T-helper 22 cell (primary cell): ENCODE results near the gene FNIP2.
"Not testable (repeated sequence)": the region's sequence is repeated elsewhere in the genome, so short reads cannot be mapped to it uniquely, and the experiment has no call there.

Source experiments
- DNase-seq: peaks from one replicate; pipeline ENCODE4 v3.0.0-alpha.2; 2020; ENCODE audit warnings: low read depth

The FNIP2 gene

DNA sequence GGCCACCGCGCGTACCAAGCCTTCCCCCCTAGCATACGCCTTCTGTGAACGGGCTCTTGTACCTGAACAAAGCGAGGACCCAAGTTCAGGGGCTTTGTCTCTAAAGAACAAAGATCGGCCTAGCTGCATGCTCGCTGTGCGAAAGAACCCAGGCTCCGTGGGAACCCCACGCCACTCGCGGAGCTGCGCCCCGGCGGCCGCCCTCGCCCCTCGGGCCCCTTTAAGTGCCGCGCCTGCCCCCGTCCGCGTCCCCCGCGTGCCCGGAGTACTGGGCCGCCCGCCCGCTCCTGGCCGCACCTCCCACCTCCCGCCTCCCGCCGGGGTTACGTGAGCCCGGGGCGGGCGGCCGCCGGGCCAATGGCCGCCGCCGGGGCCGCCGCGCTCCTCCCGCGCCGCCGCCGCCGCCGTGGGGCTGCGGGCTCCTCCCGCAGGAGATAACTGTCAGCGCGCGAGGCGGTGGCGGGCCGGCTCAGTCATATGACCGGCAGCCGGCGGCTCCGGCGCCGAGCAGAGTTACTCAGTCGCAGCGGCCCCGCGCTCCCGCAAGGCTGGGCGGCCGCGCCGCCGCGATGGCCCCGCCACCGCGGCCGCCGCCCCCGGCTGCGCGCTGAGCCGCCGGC, at the start of gene FNIP2:
TSS of gene FNIP2 (plus strand) at position 472 of the 620 bp plus-strand sequence. CDS start 187 bp downstream, outside the sequence.
- DNase-seq = peak; percentile 68

DNA sequence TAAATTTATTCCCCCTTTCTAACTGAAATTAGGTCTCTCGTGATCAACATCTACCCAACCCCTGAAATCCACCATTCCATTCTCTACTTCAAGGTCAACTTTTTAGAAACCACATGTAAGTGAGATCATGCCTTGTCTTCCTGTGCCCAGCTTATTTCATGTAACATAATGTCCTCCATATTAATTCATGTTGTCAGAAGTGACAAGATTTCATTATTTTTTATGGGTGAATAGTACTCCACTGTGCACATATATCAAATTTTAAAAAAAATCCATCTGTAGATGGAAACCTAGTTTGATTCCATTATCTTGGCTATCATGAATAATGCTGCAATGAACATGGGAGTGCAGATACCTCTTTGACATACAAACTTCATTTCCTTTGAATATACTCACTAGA, 47.1 kb upstream of the FNIP2 start:
- no peak for DNase-seq

DNA sequence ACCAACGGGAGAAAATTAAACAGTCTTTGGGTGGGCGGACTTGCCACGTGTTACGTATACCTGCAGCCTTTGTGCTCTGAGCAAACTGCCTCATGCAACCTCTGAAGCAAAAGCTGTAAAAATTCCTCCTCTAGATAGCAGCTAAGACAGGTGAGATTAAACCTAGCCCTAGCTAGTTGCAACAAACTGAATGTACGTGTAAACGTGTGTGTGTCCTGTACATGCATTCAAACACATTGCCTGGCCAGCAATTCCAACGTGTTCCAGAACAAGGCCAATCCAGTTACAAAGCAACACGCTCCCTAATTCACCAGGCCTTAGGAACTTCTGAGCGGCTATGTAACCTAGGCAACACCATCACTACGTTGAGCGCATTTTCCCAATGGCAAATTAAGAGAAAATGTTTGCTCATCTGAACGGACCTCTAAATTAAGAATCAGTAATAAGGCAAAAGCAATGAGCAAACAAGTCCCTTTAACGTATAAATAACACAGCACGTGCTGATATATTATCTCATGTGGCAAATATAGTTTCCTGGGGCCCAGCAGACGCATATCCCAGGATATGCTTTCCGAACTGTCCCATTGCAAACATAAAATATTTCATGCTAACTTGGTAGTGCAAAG, 46.4 kb upstream of the FNIP2 start:
- DNase-seq = no peak

DNA sequence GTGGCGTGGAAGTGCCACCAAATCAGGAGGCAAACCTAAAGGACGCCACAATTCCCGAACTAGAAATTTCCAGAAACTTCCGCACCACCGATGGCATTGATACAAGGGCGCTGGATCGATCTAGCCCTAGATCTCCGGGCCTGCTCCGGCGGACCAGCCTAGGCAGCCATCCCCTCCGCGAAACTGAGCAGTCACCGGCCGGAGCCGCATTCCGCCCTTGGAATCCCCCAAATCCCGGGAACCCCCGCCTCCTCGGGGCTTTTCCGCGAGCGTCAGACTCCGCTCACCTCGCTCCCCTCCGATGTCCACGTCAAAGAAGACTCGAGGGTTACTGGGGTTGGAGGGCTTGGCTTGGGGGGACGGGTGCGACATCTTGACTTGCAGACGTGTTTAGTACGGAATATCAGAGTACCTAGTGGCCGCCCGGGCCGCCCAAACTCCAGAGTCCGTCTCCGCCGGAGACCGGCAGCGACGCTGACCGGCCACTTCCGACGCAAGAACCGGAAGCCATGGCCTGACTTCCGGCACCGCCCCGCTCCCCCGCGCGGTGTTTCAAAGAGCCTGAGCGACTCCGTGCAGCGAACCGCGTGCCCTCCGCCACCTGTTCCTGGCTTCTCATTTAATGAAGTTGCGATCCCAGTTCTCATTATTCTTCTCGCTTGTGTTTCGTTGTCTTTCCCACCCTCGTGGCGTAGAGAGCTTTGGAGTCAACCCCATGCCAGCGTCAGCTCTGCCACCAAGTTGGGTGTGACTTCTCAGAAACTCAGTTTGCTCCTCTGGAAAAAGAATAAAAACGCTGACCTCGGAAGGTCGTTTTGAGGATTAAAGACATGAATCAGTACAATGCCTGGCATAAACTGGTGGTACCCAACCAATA, 45.7 kb upstream of the FNIP2 start, which contains the start of gene PPID:
TSS of gene PPID (minus strand) at position 480 of the 877 bp plus-strand sequence. CDS start at position 372, 108 bp downstream.
- peak; percentile 66 for DNase-seq

DNA sequence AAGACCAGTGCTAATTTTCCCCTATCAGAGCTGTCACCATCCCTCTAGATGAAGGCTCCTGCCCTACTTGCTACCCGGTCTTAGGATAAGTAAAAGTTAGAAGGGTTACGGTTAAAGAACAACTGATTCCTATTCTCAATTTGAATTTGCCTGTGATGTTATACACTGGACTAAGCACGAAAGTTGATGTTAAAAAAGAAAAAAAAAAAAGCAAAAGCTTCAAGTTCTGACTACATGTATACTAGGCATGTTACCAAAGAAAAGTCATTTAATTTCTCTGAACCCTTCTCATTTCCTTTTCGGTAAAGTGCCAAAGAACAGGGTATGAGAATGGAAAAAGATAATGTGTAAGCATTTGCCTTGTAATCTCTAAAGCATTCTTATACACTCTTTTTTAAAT, 44.2 kb upstream of the FNIP2 start:
- no peak for DNase-seq

DNA sequence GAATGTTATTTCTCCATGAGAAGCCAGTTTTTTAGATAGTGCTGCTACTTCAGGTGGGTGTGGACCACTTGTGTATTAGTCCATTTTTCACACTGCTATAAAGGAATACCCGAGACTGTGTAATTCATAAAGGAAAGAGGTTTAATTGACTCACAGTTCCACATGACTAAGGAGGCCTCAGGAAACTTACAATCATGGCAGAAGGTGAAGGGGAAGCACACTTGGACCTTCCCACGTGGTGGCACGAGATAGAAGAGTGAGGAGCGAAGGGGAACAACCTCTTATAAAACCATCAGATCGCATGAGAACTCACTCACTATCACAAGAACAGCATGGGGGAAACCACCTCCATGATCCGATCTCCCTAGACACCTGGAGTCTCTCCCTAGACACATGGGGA, 42.2 kb upstream of the FNIP2 start:
- DNase-seq = no peak

DNA sequence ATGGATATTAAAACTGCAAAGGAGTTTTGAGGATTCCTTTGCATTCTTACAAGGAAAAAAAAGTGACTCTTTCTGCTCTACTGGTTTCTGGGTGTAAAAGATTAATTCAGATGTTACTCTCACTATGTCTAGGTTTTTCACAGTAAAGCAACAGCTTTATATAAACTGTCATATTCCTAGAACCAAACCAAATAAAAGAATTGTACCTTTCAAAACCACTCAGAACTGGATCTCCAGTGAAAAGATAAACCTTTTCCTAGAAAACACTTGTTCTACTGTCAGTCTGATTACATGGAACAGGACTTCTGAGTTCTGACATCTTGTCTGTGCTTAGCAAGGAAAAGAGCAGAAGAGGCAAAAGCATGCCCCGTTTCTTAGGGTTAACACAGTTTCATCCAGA, 40.6 kb upstream of the FNIP2 start:
- no peak for DNase-seq

DNA sequence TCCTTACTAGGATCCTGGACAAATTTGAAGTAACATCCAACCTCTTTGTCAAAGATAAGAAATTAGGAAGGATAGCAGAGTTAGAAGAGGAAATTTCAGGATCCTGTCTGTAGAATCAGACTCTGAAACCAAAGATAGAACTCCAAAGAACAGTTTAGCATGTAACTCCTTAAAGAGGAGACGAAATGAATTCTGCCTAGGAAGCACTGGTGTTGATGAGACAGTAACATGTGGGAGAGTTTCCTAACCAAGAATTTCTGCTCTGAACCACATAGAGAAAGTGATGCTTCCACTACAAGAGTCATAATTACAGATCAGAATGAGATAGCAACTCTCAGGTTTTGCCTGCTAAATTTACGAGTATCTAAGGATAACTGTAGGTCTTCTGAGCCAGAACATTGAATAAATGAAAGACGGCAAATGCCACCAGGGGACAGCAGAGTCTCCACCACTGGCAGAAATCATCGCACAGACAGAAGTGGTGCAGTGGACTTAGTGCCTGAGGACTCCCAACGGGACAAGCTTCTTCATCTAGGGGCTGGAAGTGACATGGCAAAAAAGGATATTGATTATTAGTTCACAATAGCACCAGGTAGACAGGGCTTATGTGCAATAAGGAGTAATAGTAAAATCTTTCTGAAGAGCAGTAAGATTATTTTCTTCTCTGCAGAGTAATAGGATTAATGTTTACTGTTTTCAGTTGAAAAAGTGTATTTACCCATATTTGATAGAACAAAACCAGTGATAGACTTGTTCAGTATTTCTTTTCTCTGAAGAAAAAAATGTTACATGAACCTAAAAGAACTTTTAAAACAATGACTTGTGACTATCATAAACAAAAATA, 38.9 kb upstream of the FNIP2 start:
- peak; percentile 11 for DNase-seq

DNA sequence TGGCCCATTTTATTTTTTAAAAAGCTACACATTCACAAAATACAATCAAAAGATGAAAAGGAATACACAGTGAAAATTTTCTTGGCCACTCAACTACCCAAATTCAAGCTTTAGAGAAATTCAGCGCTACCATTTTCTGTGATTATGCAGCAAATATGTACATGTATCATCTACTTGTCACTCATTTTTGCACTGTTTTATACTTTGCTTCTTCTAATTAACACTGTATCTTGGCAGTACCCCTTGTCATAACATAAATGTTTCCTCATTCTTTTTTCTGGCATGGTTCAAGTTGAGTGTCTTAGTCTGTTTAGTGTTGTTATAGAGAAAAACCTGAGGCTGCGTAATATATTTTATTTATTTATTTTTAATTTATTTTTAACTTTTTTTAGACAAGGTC, 30.0 kb upstream of the FNIP2 start:
- DNase-seq = no peak

DNA sequence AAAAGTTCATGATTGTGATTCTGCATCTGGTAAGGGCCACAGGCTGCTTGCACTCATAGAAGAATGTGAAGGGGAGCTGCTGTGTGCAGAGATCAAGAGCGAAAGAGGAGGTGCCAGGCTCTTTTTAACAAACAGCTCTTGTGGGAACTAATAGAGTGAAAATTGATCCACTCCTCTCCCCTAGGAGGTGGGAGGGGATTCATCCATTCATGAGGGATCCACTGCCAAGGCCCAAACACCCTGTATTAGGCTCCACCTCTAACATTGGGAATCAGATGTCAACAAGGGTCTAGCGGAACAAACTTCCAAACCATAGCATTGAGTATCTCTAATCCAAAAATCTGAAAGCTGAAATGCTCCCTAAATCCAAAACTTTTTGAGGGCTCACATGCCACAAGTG, 29.2 kb upstream of the FNIP2 start:
- no peak for DNase-seq

DNA sequence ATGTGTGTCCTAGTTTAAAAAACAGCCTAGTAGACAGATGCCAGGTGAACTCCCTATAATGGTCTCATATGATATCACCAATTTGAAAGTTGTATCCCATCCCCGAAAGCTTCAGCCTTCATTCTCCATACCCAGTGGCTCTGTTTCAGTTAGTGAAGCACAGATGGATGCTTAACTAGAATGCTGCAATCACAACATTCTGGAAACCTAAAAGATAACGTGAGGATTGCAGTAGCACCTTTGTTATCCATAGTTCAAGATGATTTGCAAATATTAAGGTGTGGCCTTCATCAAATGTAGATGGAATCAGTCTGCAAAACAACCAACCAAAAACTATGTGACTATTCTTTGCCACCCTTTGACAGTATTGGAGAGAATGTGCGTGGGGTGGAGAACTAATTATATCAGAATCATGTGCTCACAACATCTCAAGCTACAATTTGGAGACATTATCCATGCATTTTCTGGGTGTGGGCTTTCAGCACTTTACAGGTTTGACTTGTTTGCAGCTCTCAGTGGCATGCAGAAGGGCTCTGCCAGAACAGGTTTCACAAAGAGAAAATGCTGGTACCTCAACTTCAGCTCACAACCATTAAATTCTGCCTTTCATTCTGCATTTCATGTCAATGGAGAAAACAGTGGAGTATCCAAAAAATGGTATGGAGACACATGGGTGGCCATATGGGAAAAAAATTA, 27.4 kb upstream of the FNIP2 start:
- no peak for DNase-seq

DNA sequence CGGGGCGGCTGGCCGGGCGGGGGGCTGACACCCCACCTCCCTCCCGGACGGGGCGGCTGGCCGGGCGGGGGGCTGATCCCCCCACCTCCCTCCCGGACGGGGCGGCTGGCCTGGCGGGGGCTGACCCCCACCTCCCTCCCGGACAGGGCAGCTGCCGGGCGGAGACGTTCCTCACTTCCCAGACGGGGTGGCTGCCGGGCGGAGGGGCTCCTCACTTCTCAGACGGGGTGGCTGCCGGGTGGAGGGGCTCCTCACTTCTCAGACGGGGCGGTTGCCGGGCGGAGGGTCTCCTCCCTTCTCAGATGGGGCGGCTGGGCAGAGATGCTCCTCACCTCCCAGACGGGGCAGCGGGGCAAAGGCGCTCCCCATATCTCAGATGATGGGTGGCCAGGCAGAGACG, 22.3 kb upstream of the FNIP2 start:
- not testable (repeated sequence) for DNase-seq

DNA sequence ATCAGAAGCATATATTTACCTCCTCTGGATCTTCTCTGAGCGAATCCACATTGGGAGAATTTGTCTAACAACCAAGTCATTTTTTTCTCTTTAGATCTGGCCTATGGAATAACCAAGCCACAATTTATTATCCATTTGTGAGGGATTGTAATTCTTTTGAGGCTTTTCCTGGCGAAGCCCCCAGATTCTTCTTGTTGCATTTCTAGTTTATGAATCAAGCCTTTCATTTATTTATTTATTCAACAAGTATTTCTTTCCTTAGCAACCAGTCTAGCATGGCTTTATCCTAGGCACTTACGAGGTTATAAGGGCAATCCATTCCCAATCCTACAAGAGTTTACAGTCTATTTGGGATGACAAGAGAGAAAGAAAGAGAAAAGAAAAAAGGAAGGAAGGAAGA, 18.4 kb upstream of the FNIP2 start:
- DNase-seq = no peak

DNA sequence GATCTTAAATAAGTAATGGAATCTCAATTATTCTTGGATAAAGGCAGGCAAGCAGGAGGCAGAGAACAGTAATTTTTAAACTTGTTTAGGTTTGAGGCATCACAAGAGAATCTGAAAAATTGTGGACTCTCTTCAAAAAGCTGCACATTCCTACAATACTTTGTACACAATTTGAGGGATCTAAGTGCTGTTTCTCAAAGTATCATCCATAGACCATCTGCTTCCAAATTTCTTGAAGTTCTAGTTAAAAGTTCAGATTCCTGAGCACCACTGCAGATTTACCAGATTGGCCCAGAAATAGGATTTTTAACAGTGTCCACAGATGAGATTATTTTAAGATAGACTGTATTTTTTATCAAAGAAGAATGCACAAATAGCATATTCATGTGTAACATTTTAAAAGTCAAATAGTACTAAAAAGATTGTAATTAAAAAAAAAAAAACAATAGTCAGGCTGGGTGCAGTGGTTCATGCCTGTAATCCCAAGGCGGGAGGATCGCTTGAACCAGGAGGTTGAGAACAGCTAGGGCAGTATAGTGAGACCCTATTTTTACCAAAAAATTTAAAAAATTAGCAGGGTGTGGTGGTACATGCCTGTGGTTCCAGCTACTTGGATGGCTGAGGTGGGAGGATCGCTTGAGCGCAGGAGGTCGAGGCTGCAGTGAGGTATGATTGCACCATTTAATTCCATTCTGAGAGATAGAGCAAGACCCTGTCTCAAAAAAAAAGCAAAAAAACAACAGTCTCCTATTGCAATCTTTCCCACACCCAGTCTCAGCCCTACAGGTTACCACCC, 14.2 kb upstream of the FNIP2 start:
- no peak for DNase-seq

DNA sequence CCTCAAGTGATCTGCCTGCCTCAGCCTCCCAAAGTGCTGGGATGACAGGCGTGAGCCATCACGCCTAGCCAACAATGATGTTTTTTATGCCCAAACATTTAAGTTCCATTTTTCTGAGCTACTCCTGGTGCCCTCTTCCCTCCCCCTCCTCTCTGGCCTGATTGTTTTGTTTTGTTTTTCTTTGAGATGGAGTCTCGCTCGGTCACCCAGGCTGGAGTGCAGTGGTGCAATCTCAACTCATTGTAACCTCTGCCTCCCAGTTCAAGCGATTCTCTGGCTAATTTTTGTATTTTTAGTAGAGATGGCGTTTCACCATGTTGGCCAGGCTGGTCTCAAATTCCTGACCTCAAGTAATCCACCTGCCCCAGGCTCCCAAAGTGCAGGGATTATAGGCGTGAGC, 13.0 kb upstream of the FNIP2 start:
- DNase-seq = not testable (repeated sequence)

DNA sequence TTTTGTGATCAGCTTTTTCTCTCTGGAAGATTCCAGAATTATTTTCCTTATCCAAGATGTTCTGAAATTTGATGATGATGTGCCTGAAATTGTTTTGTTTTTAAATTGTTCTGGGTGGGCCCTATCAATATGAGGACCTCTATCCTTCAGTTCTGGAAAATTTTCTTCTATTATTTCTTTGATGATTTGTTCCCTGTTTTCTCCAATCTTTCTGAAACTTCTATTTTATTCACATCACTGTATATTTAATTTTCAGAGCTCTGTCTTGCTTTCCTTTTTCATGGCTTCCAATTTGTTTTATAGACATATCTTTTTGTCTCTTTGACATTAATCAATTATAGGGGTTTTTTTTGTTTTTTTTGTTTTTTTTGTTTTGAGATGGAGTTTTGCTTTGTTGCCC, 12.2 kb upstream of the FNIP2 start:
- DNase-seq = no peak

DNA sequence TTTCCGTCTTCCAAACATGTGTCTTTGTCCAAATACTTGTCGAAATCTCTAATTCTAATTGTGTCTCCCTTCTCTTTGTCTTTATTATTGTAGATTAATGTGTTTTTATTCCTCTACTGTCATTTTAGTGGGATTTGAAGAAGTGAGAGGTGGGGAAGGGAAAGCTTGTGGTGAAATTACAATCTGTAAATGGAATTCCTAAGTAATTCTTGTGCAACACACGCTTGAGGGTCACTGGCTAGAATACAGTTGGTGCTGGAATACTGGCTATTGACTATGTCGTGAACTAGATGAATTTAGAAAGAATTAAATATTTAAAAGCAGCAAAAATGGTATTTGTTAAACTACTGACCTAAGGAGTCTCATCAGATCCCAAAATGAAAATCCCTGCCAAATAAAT, 10.7 kb upstream of the FNIP2 start:
- DNase-seq = no peak

DNA sequence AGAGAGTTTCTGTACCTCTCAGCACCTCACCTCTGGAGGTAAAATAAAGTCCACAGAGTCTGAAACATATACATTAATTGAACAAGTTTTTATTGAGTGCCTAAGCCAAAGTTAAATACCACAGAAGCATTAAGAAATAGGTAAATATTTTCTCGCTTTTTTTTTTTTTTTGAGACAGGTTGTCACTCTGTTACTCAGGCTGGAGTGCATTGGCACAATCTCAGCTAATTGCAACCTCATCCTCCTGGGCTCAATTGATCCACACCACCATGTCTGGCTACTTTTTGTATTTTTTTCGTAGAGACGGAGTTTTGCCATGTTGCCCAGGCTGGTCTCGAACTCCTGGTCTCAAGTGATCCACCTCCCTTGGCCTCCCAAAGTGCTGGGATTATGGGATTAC, 10.1 kb upstream of the FNIP2 start:
- DNase-seq = no peak

DNA sequence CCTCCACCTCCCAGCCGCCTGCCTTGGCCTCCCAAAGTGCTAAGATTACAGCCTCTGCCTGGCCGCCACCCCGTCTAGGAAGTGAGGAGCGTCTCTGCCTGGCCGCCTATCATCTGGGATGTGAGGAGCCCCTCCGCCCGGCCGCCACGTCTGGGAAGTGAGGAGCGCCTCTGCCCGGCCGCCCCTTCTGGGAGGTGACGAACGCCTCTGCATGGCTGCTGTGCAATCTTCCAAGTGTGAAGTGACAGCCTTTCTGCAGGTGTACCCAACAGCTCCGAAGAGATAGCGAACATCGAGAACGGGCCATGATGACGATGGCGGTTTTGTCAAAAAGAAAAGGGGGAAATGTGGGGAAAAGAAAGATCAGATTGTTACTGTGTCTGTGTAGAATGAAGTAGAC, 9.3 kb upstream of the FNIP2 start:
- not testable (repeated sequence) for DNase-seq

DNA sequence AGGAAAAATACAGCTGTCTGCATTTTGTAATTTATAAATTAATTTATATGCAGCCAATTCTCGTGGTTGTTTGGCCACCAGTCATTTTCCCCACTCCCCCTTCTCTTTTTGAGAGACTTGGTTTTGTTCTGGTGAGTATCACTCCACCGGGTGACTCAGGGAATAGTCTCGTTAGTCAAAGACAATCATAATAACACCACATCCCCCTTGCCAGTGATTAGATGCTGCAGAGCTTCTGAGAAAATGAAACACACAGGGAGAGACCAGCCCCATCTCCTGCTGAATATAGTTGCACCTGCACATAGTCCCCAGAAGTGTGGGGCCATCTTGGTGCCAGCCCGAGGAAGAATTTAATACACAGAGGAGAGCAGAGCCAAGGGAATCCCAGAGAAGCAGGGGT, 8.0 kb upstream of the FNIP2 start:
- DNase-seq = no peak

DNA sequence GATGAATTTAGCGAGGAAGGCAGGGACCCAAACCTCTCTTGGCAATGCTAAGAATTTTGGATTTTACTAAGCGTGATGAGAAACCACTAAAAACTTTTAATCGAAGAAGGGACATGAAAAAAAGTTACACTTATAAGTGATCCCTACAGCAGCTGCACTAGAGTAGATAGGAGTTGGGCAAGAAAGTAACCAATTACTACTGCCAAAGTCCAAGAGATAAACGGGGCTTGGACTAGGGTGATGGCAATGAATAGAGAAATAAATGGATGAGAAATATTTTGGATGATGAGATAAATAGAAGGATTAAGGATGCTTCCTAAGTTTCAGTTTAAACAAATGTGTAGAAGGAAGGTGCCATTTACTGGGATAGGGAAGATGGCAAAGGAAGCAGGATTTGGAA, 6.3 kb upstream of the FNIP2 start:
- no peak for DNase-seq
